ENCODE measurements around the gene SLC37A1. TPM values are rescaled to one million over a fixed set of nuclear protein-coding genes. Genes with fewer than 3 reads are reported as not detected.

SLC37A1 gene
- total RNA-seq, 1 donor from 2014 or later: 24.8 TPM

- peaks cover 25% of the 10 kb centered on the region for H3K4me1 Mint-ChIP-seq (ENCODE audit: unreplicated experiment)
- TF ChIP-seq CTCF (conservative IDR thresholded peaks at IDR 0.05): no peak
- H3K36me3 Mint-ChIP-seq: peaks cover 13% of the 10 kb centered on the region
- DNase-seq (ENCODE audit: extremely low spot score, unreplicated experiment): no peak
- H3K4me3 Mint-ChIP-seq: no peak overlapping the region
- no peaks in the 10 kb centered on the region for H3K9me3 Mint-ChIP-seq
- no peak overlapping the region for H3K27ac Mint-ChIP-seq
- H3K27me3 Mint-ChIP-seq: no peaks in the 10 kb centered on the region
Observed at GRCh38 chr21:42541618-42542017, 28.0 kb downstream of the SLC37A1 start.

GRCh38 chr21:42542196-42542595 is 28.5 kb downstream of the SLC37A1 start:
- Mint-ChIP-seq H3K4me1 (ENCODE audit: unreplicated experiment) (peaks cover 22% of the 10 kb centered on the region), H3K9me3 (no peaks in the 10 kb centered on the region), H3K27me3 (no peaks in the 10 kb centered on the region), H3K36me3 (peaks cover 13% of the 10 kb centered on the region), H3K4me3 (no peak overlapping the region), H3K27ac (no peak overlapping the region)
- DNase-seq (ENCODE audit: extremely low spot score, unreplicated experiment): no peak
- TF ChIP-seq CTCF (conservative IDR thresholded peaks at IDR 0.05): no peak

- no peak for DNase-seq (ENCODE audit: extremely low spot score, unreplicated experiment)
- Mint-ChIP-seq H3K27me3 (no peaks in the 10 kb centered on the region), H3K27ac (no peak overlapping the region), H3K9me3 (no peaks in the 10 kb centered on the region), H3K4me3 (no peak overlapping the region), H3K36me3 (peaks cover 13% of the 10 kb centered on the region), H3K4me1 (ENCODE audit: unreplicated experiment) (peaks cover 19% of the 10 kb centered on the region)
- TF ChIP-seq CTCF (conservative IDR thresholded peaks at IDR 0.05): no peak
Observed at GRCh38 chr21:42542596-42542995, 28.9 kb downstream of the SLC37A1 start.

GRCh38 chr21:42543106-42543847 is 29.6 kb downstream of the SLC37A1 start:
- no peak for DNase-seq (ENCODE audit: extremely low spot score, unreplicated experiment)
- Mint-ChIP-seq H3K27me3 (no peaks in the 10 kb centered on the region), H3K9me3 (no peaks in the 10 kb centered on the region), H3K4me1 (ENCODE audit: unreplicated experiment) (peaks cover 12% of the 10 kb centered on the region), H3K36me3 (peaks cover 15% of the 10 kb centered on the region), H3K27ac (no peak overlapping the region), H3K4me3 (no peak overlapping the region)
- no peak for TF ChIP-seq CTCF (conservative IDR thresholded peaks at IDR 0.05)

- DNase-seq (ENCODE audit: extremely low spot score, unreplicated experiment): no peak
- TF ChIP-seq CTCF (conservative IDR thresholded peaks at IDR 0.05): no peak
- H3K27ac Mint-ChIP-seq: no peak overlapping the region
- H3K36me3 Mint-ChIP-seq: peaks cover 14% of the 10 kb centered on the region
- H3K4me3 Mint-ChIP-seq: no peak overlapping the region
- H3K27me3 Mint-ChIP-seq: no peaks in the 10 kb centered on the region
- peaks cover 4% of the 10 kb centered on the region for H3K4me1 Mint-ChIP-seq (ENCODE audit: unreplicated experiment)
- no peaks in the 10 kb centered on the region for H3K9me3 Mint-ChIP-seq
Observed at GRCh38 chr21:42544544-42544943, 30.9 kb downstream of the SLC37A1 start.

All from type B pancreatic cell (in vitro differentiated cells).